Mesendoderm (in vitro differentiated cells): Measurements from ENCODE around the gene ERVFRD-1.

ENCODE experiments used
- DNase-seq: peaks from one replicate; pipeline ENCODE4 v3.0.0; 2013
- H2AK5ac ChIP-seq: 2 replicates; pipeline ENCODE4 v1.6.1; 2013; ENCODE audit warnings: low read length, inconsistent platforms
- H2BK120ac ChIP-seq: 2 replicates; pipeline ENCODE4 v1.6.1; 2013; ENCODE audit warnings: low read depth, mild to moderate bottlenecking, low read length, moderate library complexity, mixed read lengths
- H2BK15ac ChIP-seq: replicated peaks from 2 replicates; pipeline ENCODE4 v1.6.1; 2013; ENCODE audit warnings: low read depth, mild to moderate bottlenecking, moderate library complexity
- H2BK5ac ChIP-seq: 2 replicates; pipeline ENCODE4 v1.6.1; 2013; ENCODE audit warnings: low read length, inconsistent platforms
- H3K18ac ChIP-seq: 2 replicates; pipeline ENCODE4 v1.6.1; 2013; ENCODE audit warnings: mild to moderate bottlenecking, low read length, mixed read lengths
- H3K23ac ChIP-seq: one replicate; pipeline ENCODE4 v1.6.1; 2013; ENCODE audit warnings: low read length
- H3K27ac ChIP-seq: 2 replicates; pipeline ENCODE4 v1.5.1; 2013; ENCODE audit warnings: low read depth, mild to moderate bottlenecking, inconsistent platforms, low read length, moderate library complexity
- H3K27me3 ChIP-seq: 2 replicates; pipeline ENCODE4 v1.6.1; 2013; ENCODE audit warnings: low read length, control low read depth, mild to moderate bottlenecking, inconsistent platforms; ENCODE audit not compliant: insufficient read depth, poor library complexity
- H3K36me3 ChIP-seq: 2 replicates; pipeline ENCODE4 v1.6.1; 2013; ENCODE audit warnings: low read length, inconsistent platforms; ENCODE audit not compliant: control insufficient read depth, insufficient read depth
- H3K4ac ChIP-seq: one replicate; pipeline ENCODE4 v1.6.1; 2013; ENCODE audit warnings: low read depth, mild to moderate bottlenecking, low read length, moderate library complexity
- H3K4me1 ChIP-seq: 2 replicates; pipeline ENCODE4 v1.6.1; 2013; ENCODE audit warnings: low read depth, low read length, inconsistent platforms; ENCODE audit not compliant: control insufficient read depth
- H3K4me2 ChIP-seq: 2 replicates; pipeline ENCODE4 v1.6.1; 2013; ENCODE audit warnings: low read length
- H3K4me3 ChIP-seq: 2 replicates; pipeline ENCODE4 v1.5.1; 2013; ENCODE audit warnings: mild to moderate bottlenecking, low read length
- H3K56ac ChIP-seq: one replicate; pipeline ENCODE4 v1.6.1; 2013; ENCODE audit warnings: low read length
- H3K79me1 ChIP-seq: 2 replicates; pipeline ENCODE4 v1.6.1; 2013; ENCODE audit warnings: low read length, inconsistent platforms
- H3K79me2 ChIP-seq: 2 replicates; pipeline ENCODE4 v1.6.1; 2013; ENCODE audit warnings: mild to moderate bottlenecking, low read length; ENCODE audit not compliant: control insufficient read depth, insufficient read depth
- H3K9ac ChIP-seq: 2 replicates; pipeline ENCODE4 v1.6.1; 2013; ENCODE audit warnings: low read length, inconsistent platforms
- H4K5ac ChIP-seq: one replicate; pipeline ENCODE4 v1.6.1; 2013; ENCODE audit warnings: low read length
- H4K8ac ChIP-seq: one replicate; pipeline ENCODE4 v1.6.1; 2013; ENCODE audit warnings: low read depth, mild to moderate bottlenecking, control low read depth, low read length, moderate library complexity
- WGBS: extraction: QIAGEN DNeasy Blood & Tissue Kit; methylation state at CpG from one replicate; pipeline ENCODE4 v1.1.7; 2013; ENCODE audit warnings: low lambda C conversion rate, missing lambda C conversion rate; ENCODE audit not compliant: insufficient coverage; ENCODE audit errors: extremely low coverage; 5-methylcytosine and 5-hydroxymethylcytosine counted together

Gene ERVFRD-1

GRCh38 chr6:11096109-11096508 lies 15.4 kb downstream of the ERVFRD-1 start:
- Histone ChIP-seq H3K79me2 (peaks cover 49% of the 10 kb centered on the region), H3K23ac (no peak overlapping the region), H3K56ac (no peak overlapping the region), H3K27me3 (no peaks in the 10 kb centered on the region), H3K4me3 (no peak overlapping the region), H3K9ac (peak overlapping the region; percentile 41), H3K18ac (no peak overlapping the region), H2BK120ac (no peak overlapping the region), H2BK15ac (no peak overlapping the region), H3K4ac (no peak overlapping the region), H4K5ac (no peak overlapping the region), H3K79me1 (peaks cover 6% of the 10 kb centered on the region), H2AK5ac (no peak overlapping the region), H3K4me1 (no peaks in the 10 kb centered on the region), H4K8ac (no peak overlapping the region), H3K4me2 (no peak overlapping the region), H3K27ac (no peak overlapping the region), H3K36me3 (no peaks in the 10 kb centered on the region), H2BK5ac (no peak overlapping the region)
- peak; percentile 82 for DNase-seq
- WGBS = no CpG with 5 or more reads among the region's 4 CpGs

DNA sequence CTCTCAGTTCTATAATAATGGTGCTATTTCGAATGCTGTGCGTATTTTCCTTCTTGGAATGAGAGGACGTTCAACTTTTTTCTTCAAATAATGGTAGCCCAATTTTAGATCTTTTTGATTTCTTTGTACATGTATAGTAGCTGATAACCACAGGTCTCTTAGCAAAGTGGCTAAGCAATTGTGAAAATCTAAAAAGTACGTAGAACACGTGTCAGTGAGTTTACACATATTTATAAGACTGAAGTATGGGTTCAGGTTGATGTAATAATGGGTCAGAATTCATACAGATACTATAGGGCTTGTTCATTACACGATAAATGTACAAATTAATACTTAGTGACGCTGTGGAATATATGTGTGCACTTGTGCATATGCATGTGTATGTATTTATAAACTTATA lies 16.6 kb downstream of the ERVFRD-1 start:
- no peaks in the 10 kb centered on the region for H3K36me3 ChIP-seq
- H3K79me1 ChIP-seq = peaks cover 5% of the 10 kb centered on the region
- H3K27me3 ChIP-seq = no peaks in the 10 kb centered on the region
- no peak overlapping the region for H2AK5ac ChIP-seq
- no peak overlapping the region for H2BK120ac ChIP-seq
- peak overlapping the region; percentile 88 for H3K4me2 ChIP-seq
- no peak overlapping the region for H2BK15ac ChIP-seq
- no peak for DNase-seq
- H2BK5ac ChIP-seq = no peak overlapping the region
- H4K5ac ChIP-seq = no peak overlapping the region
- H3K9ac ChIP-seq = peak overlapping the region; percentile 96
- no CpG with 5 or more reads among the region's 7 CpGs for WGBS
- H3K79me2 ChIP-seq = peaks cover 45% of the 10 kb centered on the region
- H4K8ac ChIP-seq = no peak overlapping the region
- H3K27ac ChIP-seq = no peak overlapping the region
- H3K18ac ChIP-seq = peak overlapping the region; percentile 41
- H3K23ac ChIP-seq = no peak overlapping the region
- H3K4ac ChIP-seq = no peak overlapping the region
- H3K4me1 ChIP-seq = no peaks in the 10 kb centered on the region
- H3K4me3 ChIP-seq = peak overlapping the region; percentile 91
- peak overlapping the region; percentile 100 for H3K56ac ChIP-seq

DNA sequence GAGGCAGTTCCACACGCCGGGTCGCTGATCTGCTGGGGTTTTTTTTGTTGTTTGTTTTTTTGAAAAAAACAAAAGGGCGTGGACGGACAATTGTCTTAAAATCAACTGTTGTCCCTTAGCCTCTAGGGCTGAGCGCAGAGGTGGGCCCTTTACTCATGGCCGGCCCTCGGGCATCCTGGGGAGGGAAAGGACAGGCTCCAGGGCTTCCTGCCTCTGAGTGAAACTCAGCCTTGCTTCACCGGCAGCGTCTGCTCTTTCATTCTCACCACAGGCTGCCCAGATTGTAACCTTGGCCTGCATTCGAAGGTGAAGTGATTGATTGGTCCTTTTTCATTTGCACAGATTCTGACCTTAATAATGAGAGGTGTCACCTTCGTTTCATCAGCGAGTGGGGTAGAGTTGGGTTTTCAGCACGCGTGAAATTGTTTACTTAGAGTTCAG lies 17.1 kb downstream of the ERVFRD-1 start:
- Histone ChIP-seq H3K4ac (peak overlapping the region; percentile 8), H3K56ac (peak overlapping the region; percentile 100), H3K9ac (peak overlapping the region; percentile 96), H2BK5ac (peak overlapping the region; percentile 92), H4K5ac (no peak overlapping the region), H3K4me3 (peak overlapping the region; percentile 91), H2BK15ac (no peak overlapping the region), H4K8ac (no peak overlapping the region), H3K36me3 (no peaks in the 10 kb centered on the region), H2BK120ac (no peak overlapping the region), H3K79me2 (peaks cover 43% of the 10 kb centered on the region), H3K4me2 (peak overlapping the region; percentile 88), H3K4me1 (no peaks in the 10 kb centered on the region), H2AK5ac (no peak overlapping the region), H3K23ac (peak overlapping the region; percentile 99), H3K79me1 (peaks cover 5% of the 10 kb centered on the region), H3K18ac (peak overlapping the region; percentile 54), H3K27ac (peak overlapping the region; percentile 71), H3K27me3 (no peaks in the 10 kb centered on the region)
- peak; percentile 82 for DNase-seq
- no CpG with 5 or more reads among the region's 15 CpGs for WGBS

DNA sequence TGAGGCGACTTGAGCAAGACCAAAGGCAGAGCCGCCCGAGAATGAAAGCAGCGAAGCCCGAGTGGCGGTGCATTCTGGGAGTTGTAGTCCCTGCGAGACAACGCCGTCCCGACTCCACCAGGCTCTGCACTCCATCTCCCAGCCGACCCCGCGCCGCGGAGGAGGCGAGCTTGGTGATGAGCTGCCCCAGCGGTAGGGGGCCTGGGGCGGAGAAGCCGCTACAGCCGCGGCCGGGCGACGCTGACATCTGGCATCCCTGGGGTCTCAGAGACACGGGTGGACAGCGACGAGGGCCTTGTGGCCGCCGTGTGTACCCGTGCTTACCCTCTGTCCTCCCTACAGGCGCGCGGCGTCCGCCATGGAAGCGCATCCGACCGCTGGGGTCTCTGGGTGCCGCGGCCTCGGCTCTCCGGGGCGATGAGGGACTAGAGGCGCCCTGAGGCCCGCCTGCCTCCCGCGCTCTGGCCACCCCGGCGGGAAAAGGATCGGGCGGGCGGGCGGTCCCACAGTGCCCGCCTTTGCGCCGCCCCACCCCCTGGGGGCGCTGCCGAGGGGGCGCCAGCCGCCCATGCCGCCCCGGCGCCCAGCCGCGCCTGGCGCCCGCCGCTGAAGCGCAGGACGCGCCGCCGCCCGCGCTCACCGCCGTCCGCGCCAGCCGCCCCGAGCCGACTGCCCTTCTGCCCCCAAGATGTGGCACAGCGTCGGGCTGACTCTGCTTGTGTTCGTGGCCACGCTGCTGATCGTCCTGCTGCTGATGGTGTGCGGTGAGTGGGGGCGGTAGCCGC lies 17.7 kb downstream of the ERVFRD-1 start, which contains the start of gene SMIM13:
TSS of gene SMIM13 (plus strand) at position 209 of the 785 bp plus-strand sequence. CDS start at position 689, 480 bp downstream.
- Histone ChIP-seq H3K79me2 (peaks cover 41% of the 10 kb centered on the region), H3K9ac (peak within 1 kb of the TSS; percentile 96), H3K36me3 (no peaks in the 10 kb centered on the region), H3K23ac (peak within 1 kb of the TSS; percentile 99), H3K4ac (peak within 1 kb of the TSS; percentile 20), H3K4me2 (peak within 1 kb of the TSS; percentile 88), H3K27ac (peak within 1 kb of the TSS; percentile 71), H3K79me1 (peaks cover 5% of the 10 kb centered on the region), H3K56ac (peak within 1 kb of the TSS; percentile 100), H4K8ac (no peak within 1 kb of the TSS), H3K4me1 (no peaks in the 10 kb centered on the region), H2BK5ac (peak within 1 kb of the TSS; percentile 92), H3K27me3 (no peaks in the 10 kb centered on the region), H3K4me3 (peak within 1 kb of the TSS; percentile 91), H2BK120ac (no peak within 1 kb of the TSS), H2AK5ac (no peak within 1 kb of the TSS), H2BK15ac (no peak within 1 kb of the TSS), H3K18ac (peak within 1 kb of the TSS; percentile 91), H4K5ac (no peak within 1 kb of the TSS)
- WGBS = no CpG with 5 or more reads among the region's 90 CpGs
- DNase-seq = peak; percentile 99

DNA sequence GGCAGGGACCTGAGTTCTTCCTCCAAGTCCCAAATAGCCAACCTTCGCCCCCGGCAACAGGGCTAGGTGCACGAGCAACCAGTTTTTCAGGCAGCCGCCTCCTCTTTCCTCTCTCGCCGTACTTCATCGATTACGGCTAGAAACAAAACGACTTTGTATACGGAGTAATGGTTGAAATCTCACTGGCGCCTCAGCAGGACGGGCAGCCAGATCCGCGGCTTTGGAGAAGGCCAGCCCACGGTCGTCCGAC lies 18.2 kb downstream of the ERVFRD-1 start:
- no peak for DNase-seq
- Histone ChIP-seq H3K23ac (no peak overlapping the region), H3K56ac (peak overlapping the region; percentile 95), H3K27me3 (no peaks in the 10 kb centered on the region), H3K18ac (peak overlapping the region; percentile 91), H3K79me1 (peaks cover 5% of the 10 kb centered on the region), H3K4me3 (peak overlapping the region; percentile 81), H3K79me2 (peaks cover 38% of the 10 kb centered on the region), H2BK5ac (no peak overlapping the region), H3K4me2 (peak overlapping the region; percentile 63), H2AK5ac (no peak overlapping the region), H3K4ac (no peak overlapping the region), H3K4me1 (no peaks in the 10 kb centered on the region), H4K8ac (no peak overlapping the region), H3K36me3 (no peaks in the 10 kb centered on the region), H4K5ac (no peak overlapping the region), H3K27ac (peak overlapping the region; percentile 60), H2BK15ac (no peak overlapping the region), H2BK120ac (no peak overlapping the region), H3K9ac (peak overlapping the region; percentile 89)
- no CpG with 5 or more reads among the region's 17 CpGs for WGBS
